Spleen (tissue), 11 donors: ENCODE measurements around the gene POLD3. TPM values are rescaled to one million over a fixed set of nuclear protein-coding genes. Genes with fewer than 3 reads are reported as not detected.

Experiments used
- DNase-seq: peaks from one replicate; pipeline ENCODE4 v3.0.0-alpha.2; 2020
- H3K27ac ChIP-seq, 8 donors: fragments of 200-600 bp; sonication (generic) in 7 of 8; 1 replicate in 4 of 8; 2 replicates in 4 of 8; pipeline versions ENCODE4 v1.5.0 to v1.8.0; 2016 to 2021; ENCODE audit warnings: inconsistent platforms in 4 of 8, mild to moderate bottlenecking in 4 of 8, moderate library complexity in 1 of 8
- H3K27me3 ChIP-seq, 7 donors: fragments of 200-600 bp; sonication (generic) in 6 of 7; replicated peaks in 1 of 7; 1 replicate in 4 of 7; 2 replicates in 3 of 7; pipeline versions ENCODE4 v1.5.0 to v1.8.0; 2016 to 2021; ENCODE audit warnings: inconsistent platforms in 3 of 7, mild to moderate bottlenecking in 1 of 7
- H3K36me3 ChIP-seq, 6 donors: fragments of 200-600 bp; sonication (generic) in 5 of 6; 1 replicate in 4 of 6; 2 replicates in 2 of 6; pipeline versions ENCODE4 v1.5.0 to v1.8.0; 2016 to 2021; ENCODE audit warnings: inconsistent platforms in 2 of 6
- H3K4me1 ChIP-seq, 6 donors: fragments of 200-600 bp; sonication (generic) in 5 of 6; 1 replicate in 3 of 6; 2 replicates in 3 of 6; pipeline versions ENCODE4 v1.5.0 to v1.8.0; 2016 to 2021; ENCODE audit warnings: inconsistent platforms in 3 of 6
- H3K4me3 ChIP-seq, 8 donors: fragments of 200-600 bp; sonication (generic) in 7 of 8; 1 replicate in 4 of 8; 2 replicates in 4 of 8; pipeline versions ENCODE4 v1.5.0 to v1.8.0; 2016 to 2021; ENCODE audit warnings: inconsistent platforms in 4 of 8, mild to moderate bottlenecking in 4 of 8, moderate library complexity in 2 of 8
- H3K9me3 ChIP-seq, 8 donors: fragments of 200-600 bp; sonication (generic) in 7 of 8; 1 replicate in 4 of 8; 2 replicates in 4 of 8; pipeline versions ENCODE4 v1.5.0 to v1.8.0; 2016 to 2021; ENCODE audit warnings: inconsistent platforms in 4 of 8
- POLR2A ChIP-seq, 3 donors: fragments of 450-650 bp; IDR thresholded peaks; one replicate each; pipeline ENCODE4 v1.5.1; 2017; ENCODE audit warnings: antibody characterized with exemption in 3 of 3, mild to moderate bottlenecking in 1 of 3
- POLR2AphosphoS5 ChIP-seq, 3 donors: sonication (generic); formaldehyde crosslinking; IDR thresholded peaks; one replicate each; pipeline ENCODE4 v1.5.1; 2017; ENCODE audit warnings: antibody characterized with exemption in 3 of 3
- WGBS, 5 donors: extraction: QIAGEN DNeasy Blood & Tissue Kit in 3 of 5; methylation state at CpG; one replicate each; pipeline versions ENCODE4 v1.1.5 to v1.1.7; 2013 to 2018; 5-methylcytosine and 5-hydroxymethylcytosine counted together
- intact Hi-C: fragments of 100-400 bp; cut with DNase I; formaldehyde crosslinking; loops from one replicate; pipeline ENCODE4 v1.15.0; 2023; ENCODE audit warnings: low total_unique reads
- polyA plus RNA-seq, 3 donors: library from polyadenylated mRNA; stranded (reverse); fragments of 200-250 nt; gene quantifications; one replicate each; pipeline ENCODE4 v1.2.1, GENCODE V29; 2013
- total RNA-seq, 7 donors: library from RNA; depleted of rRNA in 3 of 7; stranded (reverse); fragments of >200 nt in 3 of 7; fragmentation: NEBNext Ultra II Directional in 4 of 7; extraction: Animal tissue kit (Norgen Biotek cat#: 25700) in 4 of 7; gene quantifications; one replicate each; pipeline versions ENCODE4 v1.1.0 to v1.2.1, GENCODE V29; 2016 to 2021
- TF ChIP-seq, protein P1 (sequence below), 11 experiments: fragments of 200-600 bp in 7 of 11; fragments of 450-650 bp in 4 of 11; sonication (generic) in 4 of 11; IDR thresholded peaks in 8 of 11; conservative IDR thresholded peaks in 3 of 11; 1 replicate in 7 of 11; 2 replicates in 4 of 11; pipeline versions ENCODE4 v1.4.0 to v1.8.0; 2016 to 2021; ENCODE audit warnings: antibody characterized with exemption in 11 of 11, inconsistent platforms in 4 of 11, mild to moderate bottlenecking in 1 of 11
- donor health status: healthy with polysubstance abuse.
- donor health status: DM: no; HTN: no; CAD: no; lungs with moderate emphysema.
- donor health status: DM: no; HTN: no; CAD: no.
- donor health status: Bipolar disorder and iron deficiency.
- donor health status: healthy.
- donor health status: DM: no; HTN: no; CAD: no.
- donor health status: DM: yes; HTN: yes; CAD: no.

The POLD3 gene
- total and polyA plus RNA-seq, 10 donors = 5.0 to 23.1 (median 16.6) TPM

DNA sequence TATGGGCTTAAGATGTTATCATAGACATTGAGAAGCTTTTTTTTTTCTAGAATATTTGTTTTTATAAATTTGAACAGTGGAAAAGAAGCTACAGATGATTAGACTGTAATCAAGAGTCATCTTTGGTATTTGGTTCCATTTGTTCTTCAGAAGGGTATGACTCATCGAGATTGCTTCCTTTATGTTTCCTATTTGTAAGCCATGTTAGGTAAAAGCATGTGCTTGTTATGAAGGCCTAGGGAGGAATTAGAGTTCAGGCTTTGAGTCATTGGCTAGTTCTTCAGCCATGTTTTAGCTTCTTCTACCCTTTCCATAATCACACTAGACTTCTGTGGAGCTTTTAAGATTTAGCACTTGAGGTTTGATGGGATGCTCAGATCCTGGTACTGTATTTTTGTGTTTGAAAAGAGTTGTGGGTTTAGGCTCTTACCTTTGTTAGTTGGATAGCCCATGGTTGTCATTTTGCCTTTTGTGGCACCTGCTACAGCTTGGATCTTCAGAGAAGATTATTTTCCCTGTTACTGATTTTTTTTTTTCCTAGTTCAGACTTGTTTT is 44.3 kb downstream of the POLD3 start:
- no peaks in the 10 kb centered on the region for H3K9me3 ChIP-seq
- H3K4me3 ChIP-seq = no peak overlapping the region
- no peak overlapping the region for H3K27ac ChIP-seq
- H3K36me3 ChIP-seq = peaks cover 0 to 100% (median 51%) of the 10 kb centered on the region in 6 donors
- no peak for DNase-seq
- H3K4me1 ChIP-seq = peaks cover 0 to 4% (median 0%) of the 10 kb centered on the region in 6 donors
- WGBS, 5 donors = 68 to 91% (median 72%) methylated on average over 1 of the region's 1 CpG
- TF ChIP-seq POLR2A (IDR thresholded peaks at IDR 0.05) = no peak
- intact Hi-C loops = no loop called here
- no peaks in the 10 kb centered on the region for H3K27me3 ChIP-seq

DNA sequence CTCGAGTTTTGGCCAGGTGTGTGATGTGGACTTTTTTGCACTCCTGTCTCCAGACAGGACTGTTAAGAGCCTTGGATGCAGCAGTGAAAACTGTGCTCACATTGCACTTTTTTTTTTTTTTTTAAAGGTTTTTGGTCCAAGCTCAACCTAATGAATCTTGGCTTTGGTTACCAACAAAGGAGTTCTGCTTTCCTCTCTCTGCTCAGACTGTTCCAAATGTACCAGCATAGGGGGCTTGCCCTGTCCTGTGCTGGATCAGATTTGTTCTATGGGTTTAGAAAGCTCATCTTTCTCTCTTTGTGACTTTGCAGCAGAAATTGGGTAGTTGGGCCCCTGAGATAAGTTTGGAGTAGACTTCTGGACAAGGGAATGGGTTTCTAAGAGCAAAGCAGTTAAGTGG is 45.3 kb downstream of the POLD3 start:
- DNase-seq = no peak
- H3K9me3 ChIP-seq = no peaks in the 10 kb centered on the region
- no peak for TF ChIP-seq POLR2AphosphoS5 (IDR thresholded peaks at IDR 0.05)
- TF ChIP-seq, protein P1, sequence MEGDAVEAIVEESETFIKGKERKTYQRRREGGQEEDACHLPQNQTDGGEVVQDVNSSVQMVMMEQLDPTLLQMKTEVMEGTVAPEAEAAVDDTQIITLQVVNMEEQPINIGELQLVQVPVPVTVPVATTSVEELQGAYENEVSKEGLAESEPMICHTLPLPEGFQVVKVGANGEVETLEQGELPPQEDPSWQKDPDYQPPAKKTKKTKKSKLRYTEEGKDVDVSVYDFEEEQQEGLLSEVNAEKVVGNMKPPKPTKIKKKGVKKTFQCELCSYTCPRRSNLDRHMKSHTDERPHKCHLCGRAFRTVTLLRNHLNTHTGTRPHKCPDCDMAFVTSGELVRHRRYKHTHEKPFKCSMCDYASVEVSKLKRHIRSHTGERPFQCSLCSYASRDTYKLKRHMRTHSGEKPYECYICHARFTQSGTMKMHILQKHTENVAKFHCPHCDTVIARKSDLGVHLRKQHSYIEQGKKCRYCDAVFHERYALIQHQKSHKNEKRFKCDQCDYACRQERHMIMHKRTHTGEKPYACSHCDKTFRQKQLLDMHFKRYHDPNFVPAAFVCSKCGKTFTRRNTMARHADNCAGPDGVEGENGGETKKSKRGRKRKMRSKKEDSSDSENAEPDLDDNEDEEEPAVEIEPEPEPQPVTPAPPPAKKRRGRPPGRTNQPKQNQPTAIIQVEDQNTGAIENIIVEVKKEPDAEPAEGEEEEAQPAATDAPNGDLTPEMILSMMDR (IDR thresholded peaks at IDR 0.05 in 8 of 11, conservative IDR thresholded peaks at IDR 0.05 in 3 of 11) = no peak
- no peak for TF ChIP-seq POLR2A (IDR thresholded peaks at IDR 0.05)
- no peak overlapping the region for H3K27ac ChIP-seq
- 91 to 100% (median 100%) methylated on average over 1 of the region's 1 CpG for WGBS, 5 donors
- peaks cover 0 to 4% (median 0%) of the 10 kb centered on the region in 6 donors for H3K4me1 ChIP-seq
- intact Hi-C loops = no loop called here
- peaks cover 0 to 100% (median 56%) of the 10 kb centered on the region in 6 donors for H3K36me3 ChIP-seq
- no peaks in the 10 kb centered on the region for H3K27me3 ChIP-seq
- no peak overlapping the region for H3K4me3 ChIP-seq

DNA sequence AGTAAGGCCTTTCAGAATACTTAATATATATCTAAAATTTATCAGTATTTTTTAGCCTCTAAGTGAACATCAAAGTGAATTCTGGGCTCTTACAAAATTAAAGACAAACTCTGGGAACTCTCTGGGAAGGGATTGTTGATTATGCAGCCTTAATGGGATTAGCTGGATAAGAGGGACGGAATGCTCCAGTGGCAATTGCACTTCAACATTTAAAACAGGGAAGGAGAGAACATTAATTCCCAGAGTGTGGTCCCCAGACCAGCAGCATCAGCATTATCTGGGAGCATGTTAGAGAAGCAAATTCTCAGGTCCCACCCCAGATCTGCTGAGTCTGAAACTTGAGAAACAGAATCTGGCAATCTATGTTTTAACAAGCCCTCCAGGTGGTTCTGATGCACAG is 46.5 kb downstream of the POLD3 start:
- H3K4me3 ChIP-seq = no peak overlapping the region
- no peak for DNase-seq
- WGBS, 5 donors = 90 to 100% (median 96%) methylated on average over 1 of the region's 1 CpG
- H3K4me1 ChIP-seq = no peaks in the 10 kb centered on the region
- TF ChIP-seq, protein P1 (IDR thresholded peaks at IDR 0.05 in 8 of 11, conservative IDR thresholded peaks at IDR 0.05 in 3 of 11) = no peak
- TF ChIP-seq POLR2AphosphoS5 (IDR thresholded peaks at IDR 0.05) (no peak), POLR2A (IDR thresholded peaks at IDR 0.05) (no peak)
- H3K9me3 ChIP-seq = no peaks in the 10 kb centered on the region
- intact Hi-C loops = no loop called here
- no peaks in the 10 kb centered on the region for H3K27me3 ChIP-seq
- peaks cover 0 to 100% (median 56%) of the 10 kb centered on the region in 6 donors for H3K36me3 ChIP-seq
- no peak overlapping the region for H3K27ac ChIP-seq

DNA sequence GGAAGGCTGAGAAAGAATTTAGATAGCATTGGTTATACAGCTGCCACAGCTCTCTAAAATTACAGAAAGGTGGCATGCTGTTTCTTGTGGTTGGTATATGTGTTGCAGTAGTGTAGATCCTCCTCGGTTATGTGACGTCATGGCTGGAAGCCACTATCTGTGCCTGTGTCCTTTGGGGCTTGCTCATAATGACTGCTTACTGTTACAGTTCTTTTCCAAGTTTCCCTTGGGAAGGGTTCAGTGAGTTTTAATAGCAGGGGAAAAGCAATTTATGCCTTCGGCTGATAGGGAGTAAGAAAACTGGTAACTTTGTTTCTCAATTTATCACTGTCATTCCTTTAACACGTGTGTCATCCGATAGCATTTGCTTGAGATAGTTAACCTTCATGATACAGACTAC is 47.2 kb downstream of the POLD3 start:
- no peaks in the 10 kb centered on the region for H3K9me3 ChIP-seq
- WGBS, 5 donors = 89 to 98% (median 92%) methylated on average over 5 of the region's 5 CpGs
- H3K4me3 ChIP-seq = no peak overlapping the region
- H3K36me3 ChIP-seq = peaks cover 0 to 100% (median 54%) of the 10 kb centered on the region in 6 donors
- intact Hi-C loops = no loop called here
- no peaks in the 10 kb centered on the region for H3K27me3 ChIP-seq
- DNase-seq = no peak
- no peaks in the 10 kb centered on the region for H3K4me1 ChIP-seq
- no peak overlapping the region for H3K27ac ChIP-seq
- TF ChIP-seq POLR2AphosphoS5 (IDR thresholded peaks at IDR 0.05) (no peak), POLR2A (IDR thresholded peaks at IDR 0.05) (no peak)
- TF ChIP-seq, protein P1 (IDR thresholded peaks at IDR 0.05 in 8 of 11, conservative IDR thresholded peaks at IDR 0.05 in 3 of 11) = no peak
